SK-N-SH (cell line): ENCODE data around the gene DSCAML1.

Source experiments
- POLR2AphosphoS5 ChIP-seq: IDR thresholded peaks from 2 replicates; pipeline ENCODE4 v1.6.1; 2012; ENCODE audit warnings: low read depth, low read length
- TF ChIP-seq, protein P1 (sequence below): fragments of 150-350 bp; IDR thresholded peaks from 2 replicates; pipeline ENCODE4 v1.6.1; 2017; ENCODE audit warnings: antibody characterized with exemption, low read length, low read depth, borderline replicate concordance
- TF ChIP-seq, protein P2 (sequence below): IDR thresholded peaks from 2 replicates; pipeline ENCODE4 v1.4.0; 2012; ENCODE audit warnings: low read depth

DNA sequence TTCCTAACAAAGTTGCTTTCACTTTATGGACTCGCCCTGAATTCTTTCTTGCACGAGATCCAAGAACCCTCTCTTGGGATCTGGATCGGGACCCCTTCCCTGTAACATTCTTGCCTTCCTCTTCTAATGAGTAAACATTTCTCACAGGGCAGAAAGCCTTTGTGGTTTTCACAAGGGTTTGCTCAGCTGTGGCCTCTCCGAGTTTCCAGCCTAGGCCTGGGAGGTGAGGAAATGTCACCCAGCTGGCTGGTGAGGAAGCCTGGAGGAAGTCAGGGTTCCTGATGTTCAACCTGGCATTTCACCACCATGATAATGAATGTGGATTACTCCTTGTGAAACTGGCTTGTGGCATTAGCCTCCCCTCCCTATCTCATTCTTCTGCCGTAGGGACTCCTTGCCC lies 224.9 kb downstream of the DSCAML1 start:
- TF ChIP-seq, protein P1, sequence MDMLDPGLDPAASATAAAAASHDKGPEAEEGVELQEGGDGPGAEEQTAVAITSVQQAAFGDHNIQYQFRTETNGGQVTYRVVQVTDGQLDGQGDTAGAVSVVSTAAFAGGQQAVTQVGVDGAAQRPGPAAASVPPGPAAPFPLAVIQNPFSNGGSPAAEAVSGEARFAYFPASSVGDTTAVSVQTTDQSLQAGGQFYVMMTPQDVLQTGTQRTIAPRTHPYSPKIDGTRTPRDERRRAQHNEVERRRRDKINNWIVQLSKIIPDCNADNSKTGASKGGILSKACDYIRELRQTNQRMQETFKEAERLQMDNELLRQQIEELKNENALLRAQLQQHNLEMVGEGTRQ, result no peak
- TF ChIP-seq POLR2AphosphoS5, result no peak
- TF ChIP-seq, protein P2, sequence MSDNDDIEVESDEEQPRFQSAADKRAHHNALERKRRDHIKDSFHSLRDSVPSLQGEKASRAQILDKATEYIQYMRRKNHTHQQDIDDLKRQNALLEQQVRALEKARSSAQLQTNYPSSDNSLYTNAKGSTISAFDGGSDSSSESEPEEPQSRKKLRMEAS, result no peak
